H4 (cell line): ENCODE data around the gene VPS35L. TPM values are rescaled to one million over a fixed set of nuclear protein-coding genes. Genes with fewer than 3 reads are reported as not detected.
A peak's percentile ranks its signal among the peaks of the same experiment; 100 is the strongest.
"Not testable (repeated sequence)": the region's sequence is repeated elsewhere in the genome, so short reads cannot be mapped to it uniquely, and the experiment has no call there.

Source experiments
- DNase-seq: peaks from one replicate; pipeline ENCODE4 v3.0.0-alpha.2; 2015; ENCODE audit warnings: low spot score
- total RNA-seq: library from RNA; depleted of rRNA; stranded (reverse); fragments of >200 nt; shearing (Covaris generic); gene quantifications from 2 replicates; pipeline ENCODE4 v1.2.3, GENCODE V29; 2014

VPS35L gene
- total RNA-seq, 1 experiment from 2014 or later, result 32.9 TPM

DNA sequence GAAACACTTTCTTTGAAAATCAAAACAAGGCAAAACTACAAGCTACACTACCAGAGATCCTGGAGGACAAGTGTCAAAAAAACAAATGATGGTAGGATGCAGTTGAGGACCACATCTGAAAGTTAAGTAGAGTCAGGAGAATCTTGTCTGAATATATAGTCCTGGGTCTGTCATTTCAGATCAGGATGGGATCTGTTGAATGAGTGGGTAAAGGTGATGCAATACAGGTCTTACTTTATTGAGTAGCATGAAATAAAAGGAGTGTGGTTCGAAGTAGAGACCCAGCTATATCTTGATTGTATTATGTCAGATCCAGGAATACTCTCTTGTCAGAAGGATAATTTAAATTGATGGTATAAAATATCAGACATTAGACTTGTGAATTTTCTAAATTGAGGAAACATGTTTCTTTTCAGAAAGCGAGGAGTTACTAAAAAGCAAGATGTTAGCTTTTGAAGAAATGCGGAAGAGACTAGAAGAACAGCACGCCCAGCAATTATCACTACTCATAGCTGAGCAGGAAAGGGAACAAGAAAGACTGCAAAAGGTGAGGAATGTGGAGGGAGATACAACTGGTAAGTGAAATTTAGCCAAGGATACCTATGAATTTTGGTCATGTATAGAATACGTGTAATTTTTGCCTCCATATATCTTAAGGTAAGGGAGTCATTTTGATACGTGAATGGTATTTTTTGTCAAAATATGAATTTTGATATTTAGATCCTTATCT is 15.1 kb upstream of the VPS35L start:
- no peak for DNase-seq

- DNase-seq, result no peak
These were observed 13.2 kb upstream of the VPS35L start for GRCh38 chr16:19542138-19542821.

GRCh38 chr16:19543278-19543996 is 12.1 kb upstream of the VPS35L start:
- DNase-seq, result not testable (repeated sequence)

DNA sequence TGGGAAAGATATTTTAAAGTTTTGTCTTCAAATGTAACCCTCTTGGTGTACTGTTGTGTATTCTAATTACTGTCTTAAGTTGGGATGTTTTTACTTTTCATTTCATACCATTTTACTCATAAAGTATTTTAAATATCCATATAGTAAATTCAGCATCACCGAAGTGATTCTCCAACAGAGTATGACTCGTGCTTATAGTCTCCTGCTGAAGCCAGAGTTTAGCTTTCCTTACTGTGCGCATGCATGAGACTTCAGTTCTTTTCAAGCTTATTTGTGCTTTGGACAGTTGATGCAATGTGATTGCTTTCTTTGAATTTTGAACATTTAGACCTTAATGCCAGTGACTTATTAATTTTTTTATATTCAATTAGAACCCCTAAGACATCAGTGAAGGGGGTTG is 7.4 kb upstream of the VPS35L start:
- no peak for DNase-seq

DNA sequence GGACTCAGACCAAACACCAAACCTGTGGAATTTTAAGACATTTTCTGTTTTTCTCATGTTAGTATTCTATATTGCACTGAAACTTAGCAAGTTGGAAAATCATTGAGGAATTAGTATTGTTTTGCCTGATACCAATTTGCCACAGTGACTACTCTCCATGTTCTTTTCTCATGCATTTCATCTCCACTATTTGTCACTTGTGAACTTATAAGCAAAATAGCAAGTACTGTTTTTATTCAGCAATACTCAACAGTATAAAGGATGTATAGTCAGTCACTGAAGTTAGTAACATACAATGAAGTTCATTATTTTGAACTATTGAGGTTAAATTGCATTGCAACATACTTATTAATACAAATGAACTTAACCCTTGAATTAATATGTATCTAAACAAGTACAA is 5.8 kb upstream of the VPS35L start:
- no peak for DNase-seq

- DNase-seq, result peak; percentile 55
These were observed 652 bp downstream of the VPS35L start for GRCh38 chr16:19555938-19556771.

GRCh38 chr16:19559242-19559910 is 3.9 kb downstream of the VPS35L start:
- DNase-seq, result peak; percentile 23

GRCh38 chr16:19560078-19560477 is 4.6 kb downstream of the VPS35L start:
- no peak for DNase-seq

GRCh38 chr16:19563377-19563776 is 7.9 kb downstream of the VPS35L start:
- DNase-seq, result no peak

DNA sequence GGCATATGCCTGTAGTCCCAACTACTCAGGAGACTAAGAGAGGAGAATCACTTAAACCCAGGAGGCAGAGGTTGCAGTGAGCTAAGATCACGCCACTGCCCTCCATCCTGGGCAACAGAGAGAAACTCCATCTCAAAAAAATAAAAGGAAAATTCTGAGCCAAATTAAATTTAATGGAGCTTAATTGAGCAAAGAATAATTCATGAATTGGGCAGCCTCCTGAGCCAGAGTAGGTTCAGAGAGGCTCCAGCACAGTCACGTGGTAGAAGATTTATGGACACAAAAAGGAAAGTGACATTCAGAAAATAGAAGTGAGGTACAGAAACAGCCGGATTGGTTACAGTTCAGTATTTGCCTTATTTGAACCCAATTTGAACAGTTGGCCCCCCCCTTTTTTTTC is 10.9 kb downstream of the VPS35L start:
- DNase-seq, result no peak

GRCh38 chr16:19567560-19567959 is 12.1 kb downstream of the VPS35L start:
- no peak for DNase-seq

DNA sequence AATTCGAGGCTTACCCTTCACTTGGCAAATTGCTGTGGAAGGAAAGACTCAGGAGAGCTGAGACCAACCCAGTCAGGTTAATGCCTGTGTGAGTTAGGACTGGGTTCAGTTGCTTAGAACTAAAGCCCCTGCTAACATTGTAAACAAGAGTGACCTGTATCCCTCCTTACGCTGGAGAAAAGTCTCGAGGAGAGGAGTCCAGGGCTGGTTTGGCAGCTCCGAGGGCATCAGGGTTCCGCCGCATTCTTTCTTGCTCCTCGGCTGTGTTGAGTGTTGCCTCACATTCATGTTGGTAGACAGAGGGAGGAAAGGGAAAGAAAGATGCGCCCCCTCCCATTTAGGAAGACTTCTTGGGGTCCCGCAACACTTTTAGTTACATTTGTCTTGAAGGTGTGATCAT is 18.5 kb downstream of the VPS35L start:
- no peak for DNase-seq

GRCh38 chr16:19574615-19575014 is 19.1 kb downstream of the VPS35L start:
- DNase-seq, result no peak

GRCh38 chr16:19578378-19578971 is 23.0 kb downstream of the VPS35L start:
- no peak for DNase-seq

GRCh38 chr16:19582050-19582831 is 26.7 kb downstream of the VPS35L start:
- DNase-seq, result no peak

DNA sequence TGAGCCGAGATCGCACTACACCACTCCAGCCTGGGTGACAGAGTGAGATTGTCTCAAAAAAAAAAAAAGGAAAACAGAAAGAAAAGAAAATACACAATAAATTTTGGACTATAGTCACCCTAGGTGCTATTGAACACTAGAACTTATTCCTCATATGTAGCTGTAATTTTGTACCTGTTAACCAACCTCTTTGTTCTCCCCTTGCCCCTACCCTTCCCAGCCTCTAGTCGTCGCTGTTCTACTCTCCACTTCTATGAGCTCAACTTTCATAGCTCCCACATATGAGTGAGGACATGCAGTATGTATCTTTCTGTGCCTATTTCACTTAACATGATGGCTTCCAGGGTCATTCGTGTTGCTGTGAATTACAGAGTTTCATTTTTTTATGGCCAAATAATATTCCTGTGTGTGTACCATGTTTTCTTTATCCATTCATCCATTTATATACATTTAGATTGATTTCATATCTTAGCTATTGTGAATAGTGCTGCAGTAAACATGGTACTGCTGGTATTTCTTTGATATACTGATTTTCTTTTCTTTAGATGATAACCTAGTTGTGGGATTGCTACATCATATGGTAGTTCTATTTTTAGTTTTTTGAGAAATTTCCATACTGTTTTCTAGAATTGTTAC is 28.3 kb downstream of the VPS35L start:
- DNase-seq, result peak; percentile 43

GRCh38 chr16:19588661-19589060 is 33.2 kb downstream of the VPS35L start:
- no peak for DNase-seq

DNA sequence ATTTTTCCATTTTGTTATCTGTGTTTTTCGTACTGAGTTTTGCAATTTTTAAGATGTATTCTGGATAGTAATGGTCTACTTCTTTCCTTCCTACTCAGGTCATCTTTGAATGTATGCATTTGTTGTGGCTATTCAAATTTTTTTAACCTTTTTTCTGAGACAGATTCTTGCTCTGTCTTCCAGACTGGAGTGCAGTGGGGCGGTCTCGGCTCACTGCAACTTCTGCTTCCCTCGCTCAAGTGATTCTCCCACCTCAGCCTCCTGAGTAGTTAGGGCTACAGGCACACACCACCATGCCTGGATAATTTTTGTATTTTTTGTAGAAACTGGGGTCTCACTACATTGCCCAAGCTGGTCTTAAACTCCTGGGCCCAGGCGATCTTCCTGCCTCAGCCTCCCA is 33.6 kb downstream of the VPS35L start:
- DNase-seq, result no peak

DNA sequence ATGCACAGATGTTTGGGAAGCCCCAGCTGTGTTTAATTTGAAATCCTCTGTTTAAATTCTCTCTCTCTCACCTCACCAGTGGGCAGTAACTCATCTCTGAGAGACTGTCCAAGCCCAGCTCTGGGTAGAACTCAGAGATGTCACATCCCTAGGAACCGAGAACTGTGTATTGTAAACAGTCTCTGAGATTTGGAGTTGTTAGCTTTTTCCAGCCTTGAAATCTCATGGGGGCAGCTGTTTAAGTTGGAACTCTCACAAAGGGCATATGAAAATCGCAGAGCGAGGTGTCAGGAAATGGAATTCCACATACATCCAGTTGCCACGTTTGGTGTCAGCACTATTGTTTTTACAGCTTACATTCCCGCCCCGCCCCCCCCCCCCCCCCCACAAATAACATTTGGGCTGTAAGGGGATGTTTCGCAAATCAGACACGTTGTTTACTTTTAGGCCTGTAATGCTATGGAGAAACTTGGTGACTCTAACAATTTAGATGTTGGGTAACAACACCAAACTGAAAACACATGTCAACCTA is 34.3 kb downstream of the VPS35L start:
- peak; percentile 35 for DNase-seq
